IMR-90 (cell line): ENCODE measurements around the gene AQP5. TPM values are rescaled to one million over a fixed set of nuclear protein-coding genes. Genes with fewer than 3 reads are reported as not detected.

Source experiments
- ATAC-seq: fragments of 200-7000 bp; cut with Tn5 transposase; 2 replicates; pipeline ENCODE4 v1.9.1; 2020; ENCODE audit warnings: low read depth, mild to moderate bottlenecking, moderate library complexity
- BruUV-seq: library from RNA; stranded (reverse); fragments of 400-500 nt; replicated peaks from 2 replicates; lab custom pipeline; 2021; lab: Mats Ljungman, UMichigan
- CTCF ChIA-PET: fragments of 300-600 bp; formaldehyde crosslinking; extraction: SDS; loops from one replicate; lab custom pipeline; 2021; ENCODE audit warnings: antibody characterized with exemption; lab: Yijun Ruan, JAX
- POLR2A ChIA-PET: fragments of 300-600 bp; sonication (Branson Sonifier 250); formaldehyde crosslinking; loops from one replicate; lab custom pipeline; 2022; ENCODE audit warnings: antibody characterized with exemption; ENCODE audit not compliant: unreplicated experiment; lab: Charles Lee
- DNase-seq: peaks from one replicate; pipeline ENCODE4 v3.0.0; 2013
- H2AFZ ChIP-seq: replicated peaks from 2 replicates; pipeline ENCODE3; 2013; ENCODE audit warnings: low read length, mild to moderate bottlenecking; ENCODE audit not compliant: poor library complexity
- H2AK5ac ChIP-seq: 2 replicates; pipeline ENCODE4 v1.6.1; 2013; ENCODE audit warnings: low read depth, low read length, inconsistent platforms
- H2AK9ac ChIP-seq: replicated peaks from 2 replicates; pipeline ENCODE3; 2013; ENCODE audit warnings: mild to moderate bottlenecking, low read depth, low read length, moderate library complexity; ENCODE audit not compliant: poor library complexity
- H2BK120ac ChIP-seq: 2 replicates; pipeline ENCODE4 v1.6.1; 2013; ENCODE audit warnings: low read depth, low read length, inconsistent platforms
- H2BK15ac ChIP-seq: 3 replicates; pipeline ENCODE4 v1.6.1; 2013; ENCODE audit warnings: low read depth, low read length, inconsistent platforms
- H2BK20ac ChIP-seq: 2 replicates; pipeline ENCODE4 v1.6.1; 2013; ENCODE audit warnings: low read depth, mild to moderate bottlenecking, inconsistent platforms, low read length, moderate library complexity
- H2BK5ac ChIP-seq: 2 replicates; pipeline ENCODE4 v1.6.1; 2013; ENCODE audit warnings: mild to moderate bottlenecking, low read depth, low read length, inconsistent platforms; ENCODE audit not compliant: poor library complexity, severe bottlenecking
- H3K14ac ChIP-seq: replicated peaks from 2 replicates; pipeline ENCODE4 v1.6.1; 2013; ENCODE audit warnings: low read depth, low read length, inconsistent platforms
- H3K18ac ChIP-seq: 2 replicates; pipeline ENCODE4 v1.6.1; 2013; ENCODE audit warnings: low read depth, low read length, control low read depth
- H3K23ac ChIP-seq: 2 replicates; pipeline ENCODE4 v1.6.1; 2013; ENCODE audit warnings: low read depth, low read length, inconsistent platforms
- H3K27ac ChIP-seq: 2 replicates; pipeline ENCODE4 v1.5.1; 2013; ENCODE audit warnings: mild to moderate bottlenecking, control low read depth, low read length; ENCODE audit not compliant: insufficient read depth
- H3K27me3 ChIP-seq: 2 replicates; pipeline ENCODE4 v1.6.1; 2013; ENCODE audit warnings: low read length; ENCODE audit not compliant: control insufficient read depth, insufficient read depth
- H3K36me3 ChIP-seq: 2 replicates; pipeline ENCODE4 v1.6.1; 2013; ENCODE audit warnings: low read length, mixed read lengths; ENCODE audit not compliant: control insufficient read depth, insufficient read depth
- H3K4ac ChIP-seq: 2 replicates; pipeline ENCODE4 v1.6.1; 2013; ENCODE audit warnings: low read depth, low read length, inconsistent platforms
- H3K4me1 ChIP-seq: 2 replicates; pipeline ENCODE4 v1.6.1; 2013; ENCODE audit warnings: low read length, mixed read lengths; ENCODE audit not compliant: control insufficient read depth, insufficient read depth
- H3K4me2 ChIP-seq: 2 replicates; pipeline ENCODE4 v1.6.1; 2013; ENCODE audit warnings: low read depth, mild to moderate bottlenecking, control low read depth, low read length, moderate library complexity
- H3K4me3 ChIP-seq: 2 replicates; pipeline ENCODE4 v1.5.1; 2013; ENCODE audit warnings: low read depth, mild to moderate bottlenecking, control low read depth, low read length, moderate library complexity; ENCODE audit not compliant: insufficient read depth
- H3K56ac ChIP-seq: 2 replicates; pipeline ENCODE4 v1.6.1; 2013; ENCODE audit warnings: low read length, inconsistent platforms; ENCODE audit not compliant: insufficient read depth; ENCODE audit errors: extremely low read depth
- H3K79me1 ChIP-seq, 2 experiments: 2 replicates each; pipeline ENCODE4 v1.6.1; 2013; ENCODE audit warnings: low read length in 2 of 2, inconsistent platforms in 1 of 2, low read depth in 1 of 2
- H3K9ac ChIP-seq: 2 replicates; pipeline ENCODE4 v1.6.1; 2013; ENCODE audit warnings: low read depth, low read length, control low read depth
- H3K9me1 ChIP-seq: 2 replicates; pipeline ENCODE4 v1.6.1; 2013; ENCODE audit warnings: low read length, inconsistent platforms; ENCODE audit not compliant: insufficient read depth
- H3K9me3 ChIP-seq: 2 replicates; pipeline ENCODE4 v1.6.1; 2013; ENCODE audit warnings: low read length; ENCODE audit not compliant: control insufficient read depth, insufficient read depth
- H4K20me1 ChIP-seq: 2 replicates; pipeline ENCODE4 v1.6.1; 2013; ENCODE audit warnings: low read length, inconsistent platforms; ENCODE audit not compliant: insufficient read depth
- H4K5ac ChIP-seq: 2 replicates; pipeline ENCODE4 v1.6.1; 2013; ENCODE audit warnings: mild to moderate bottlenecking, low read depth, low read length, control low read depth
- H4K8ac ChIP-seq, 2 experiments: 2 replicates each; pipeline ENCODE4 v1.6.1; 2013; ENCODE audit warnings: low read depth in 2 of 2, low read length in 2 of 2, control low read depth in 1 of 2, inconsistent platforms in 1 of 2
- H4K91ac ChIP-seq: 2 replicates; pipeline ENCODE4 v1.6.1; 2013; ENCODE audit warnings: low read depth, low read length, inconsistent platforms; ENCODE audit not compliant: insufficient read depth
- BHLHE40 ChIP-seq: fragments of 150-350 bp; IDR thresholded peaks from 2 replicates; pipeline ENCODE4 v1.6.1; 2016; ENCODE audit warnings: mild to moderate bottlenecking, low read depth, low read length
- CEBPB ChIP-seq: IDR thresholded peaks from 2 replicates; pipeline ENCODE4 v1.6.1; 2012; ENCODE audit warnings: low read depth, low read length, improper control_type of control experiment
- FOS ChIP-seq: fragments of 150-350 bp; IDR thresholded peaks from 2 replicates; pipeline ENCODE4 v1.6.1; 2016; ENCODE audit warnings: low read depth, low read length
- MAZ ChIP-seq: IDR thresholded peaks from 2 replicates; pipeline ENCODE4 v1.6.1; 2012; ENCODE audit warnings: low read depth, mild to moderate bottlenecking, low read length, improper control_type of control experiment, moderate library complexity, borderline replicate concordance
- POLR2A ChIP-seq: IDR thresholded peaks from 2 replicates; pipeline ENCODE4 v1.6.1; 2012; ENCODE audit warnings: mild to moderate bottlenecking, low read depth, low read length
- RAD21 ChIP-seq: IDR thresholded peaks from 2 replicates; pipeline ENCODE4 v1.6.1; 2012; ENCODE audit warnings: low read length, improper control_type of control experiment
- RFX5 ChIP-seq: IDR thresholded peaks from 2 replicates; pipeline ENCODE4 v1.8.0; 2012; ENCODE audit warnings: low read depth, mild to moderate bottlenecking, low read length, moderate library complexity
- WGBS, 2 experiments: methylation state at CpG; one replicate each; pipeline versions ENCODE4 v1.1.5 to v1.1.7; 2013; ENCODE audit warnings: missing lambda C conversion rate in 2 of 2; ENCODE audit not compliant: insufficient read length in 1 of 2; ENCODE audit errors: extremely low coverage in 2 of 2; 5-methylcytosine and 5-hydroxymethylcytosine counted together
- dilution Hi-C: fragments of 300-500 bp; cut with HindIII; formaldehyde crosslinking; loops from one replicate; pipeline ENCODE4 v1.14.3; 2018; ENCODE audit warnings: low sequenced_read_pairs; ENCODE audit not compliant: unreplicated experiment
- in situ Hi-C: fragments of 300-500 bp; cut with MboI; formaldehyde crosslinking; loops from 3 replicates; pipeline ENCODE4 v1.14.3; 2019; ENCODE audit warnings: low sequenced_read_pairs, inconsistent platforms, mixed read lengths
- intact Hi-C: fragments of 100-400 bp; cut with micrococcal nuclease; formaldehyde crosslinking; loops from 2 replicates; pipeline ENCODE4 v1.10.0; 2022
- polyA plus RNA-seq, 3 experiments: library from polyadenylated mRNA; depleted of rRNA; stranded (reverse); fragments of >200 nt; gene quantifications; 2 replicates each; pipeline ENCODE4 v1.2.3, GENCODE V29; 2012; ENCODE audit warnings: low replicate concordance in 1 of 3
- total RNA-seq: library from RNA; depleted of rRNA; stranded (reverse); fragments of >200 nt; gene quantifications from 2 replicates; pipeline ENCODE4 v1.2.3, GENCODE V29; 2012
- TF ChIP-seq, protein P1 (sequence below): fragments of 150-350 bp; IDR thresholded peaks from 2 replicates; pipeline ENCODE4 v1.6.1; 2016; ENCODE audit warnings: low read depth, mild to moderate bottlenecking, low read length, moderate library complexity, borderline replicate concordance
- TF ChIP-seq, protein P2 (sequence below): conservative IDR thresholded peaks from 2 replicates; pipeline ENCODE4 v1.5.1; 2012; ENCODE audit warnings: mild to moderate bottlenecking, low read depth, low read length, improper control_type of control experiment

The AQP5 gene
- total and polyA plus RNA-seq, 2 of the 4 experiments (the other 2 are of a cell fraction) = not detected

DNA sequence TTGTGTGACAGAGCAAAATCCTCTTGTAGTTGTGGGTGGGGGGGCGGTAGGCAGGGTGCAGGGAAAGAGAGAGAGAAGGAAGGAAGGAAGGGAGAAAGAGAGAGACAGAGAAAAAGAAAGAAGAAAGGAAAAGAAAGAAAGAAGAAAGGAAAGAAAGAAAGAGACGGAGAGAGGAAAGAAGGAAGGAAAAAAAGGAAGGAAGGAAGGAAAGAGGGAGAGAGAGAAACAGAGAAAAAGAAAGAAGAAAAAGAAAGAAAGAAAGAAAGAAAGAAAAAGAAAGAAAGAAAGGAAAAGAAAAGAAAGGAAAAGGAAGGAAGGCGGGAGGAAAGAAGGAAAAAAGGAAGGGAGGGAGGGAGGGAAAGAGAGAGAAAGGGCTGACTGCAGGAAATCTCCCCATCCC is 40.4 kb upstream of the AQP5 start:
- Histone ChIP-seq H3K4me3 (no peak overlapping the region), H3K27me3 (peaks cover 7% of the 10 kb centered on the region), H3K4me1 (no peaks in the 10 kb centered on the region), H2BK15ac (no peak overlapping the region), H3K4me2 (no peak overlapping the region), H2AK9ac (no peak overlapping the region), H3K23ac (no peak overlapping the region), H4K20me1 (no peaks in the 10 kb centered on the region), H3K4ac (no peak overlapping the region), H2AFZ (no peak overlapping the region), H3K14ac (no peak overlapping the region), H4K8ac (no peak overlapping the region), H3K79me1 (no peaks in the 10 kb centered on the region; a peak in 1 of 4 replicates), H3K18ac (no peak overlapping the region), H3K27ac (no peak overlapping the region), H3K36me3 (no peaks in the 10 kb centered on the region), H2BK5ac (no peak overlapping the region), H3K9me3 (no peaks in the 10 kb centered on the region), H2BK120ac (no peak overlapping the region), H3K9me1 (peaks cover 9% of the 10 kb centered on the region; the same call in 1 of the 2 replicates), H4K5ac (no peak overlapping the region), H2BK20ac (no peak overlapping the region), H3K56ac (no peak overlapping the region), H4K91ac (no peak overlapping the region), H3K9ac (no peak overlapping the region), H2AK5ac (no peak overlapping the region)
- dilution Hi-C loops = no loop called here
- TF ChIP-seq BHLHE40 (no peak), FOS (no peak), POLR2A (no peak), RAD21 (no peak), RFX5 (no peak), MAZ (no peak), CEBPB (no peak)
- TF ChIP-seq, protein P1, sequence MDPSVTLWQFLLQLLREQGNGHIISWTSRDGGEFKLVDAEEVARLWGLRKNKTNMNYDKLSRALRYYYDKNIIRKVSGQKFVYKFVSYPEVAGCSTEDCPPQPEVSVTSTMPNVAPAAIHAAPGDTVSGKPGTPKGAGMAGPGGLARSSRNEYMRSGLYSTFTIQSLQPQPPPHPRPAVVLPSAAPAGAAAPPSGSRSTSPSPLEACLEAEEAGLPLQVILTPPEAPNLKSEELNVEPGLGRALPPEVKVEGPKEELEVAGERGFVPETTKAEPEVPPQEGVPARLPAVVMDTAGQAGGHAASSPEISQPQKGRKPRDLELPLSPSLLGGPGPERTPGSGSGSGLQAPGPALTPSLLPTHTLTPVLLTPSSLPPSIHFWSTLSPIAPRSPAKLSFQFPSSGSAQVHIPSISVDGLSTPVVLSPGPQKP = no peak
- TF ChIP-seq, protein P2, sequence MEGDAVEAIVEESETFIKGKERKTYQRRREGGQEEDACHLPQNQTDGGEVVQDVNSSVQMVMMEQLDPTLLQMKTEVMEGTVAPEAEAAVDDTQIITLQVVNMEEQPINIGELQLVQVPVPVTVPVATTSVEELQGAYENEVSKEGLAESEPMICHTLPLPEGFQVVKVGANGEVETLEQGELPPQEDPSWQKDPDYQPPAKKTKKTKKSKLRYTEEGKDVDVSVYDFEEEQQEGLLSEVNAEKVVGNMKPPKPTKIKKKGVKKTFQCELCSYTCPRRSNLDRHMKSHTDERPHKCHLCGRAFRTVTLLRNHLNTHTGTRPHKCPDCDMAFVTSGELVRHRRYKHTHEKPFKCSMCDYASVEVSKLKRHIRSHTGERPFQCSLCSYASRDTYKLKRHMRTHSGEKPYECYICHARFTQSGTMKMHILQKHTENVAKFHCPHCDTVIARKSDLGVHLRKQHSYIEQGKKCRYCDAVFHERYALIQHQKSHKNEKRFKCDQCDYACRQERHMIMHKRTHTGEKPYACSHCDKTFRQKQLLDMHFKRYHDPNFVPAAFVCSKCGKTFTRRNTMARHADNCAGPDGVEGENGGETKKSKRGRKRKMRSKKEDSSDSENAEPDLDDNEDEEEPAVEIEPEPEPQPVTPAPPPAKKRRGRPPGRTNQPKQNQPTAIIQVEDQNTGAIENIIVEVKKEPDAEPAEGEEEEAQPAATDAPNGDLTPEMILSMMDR = no peak
- intact Hi-C loops = no loop called here
- CTCF ChIA-PET = no interaction called here
- no peak for ATAC-seq
- no TSS peak for BruUV-seq
- DNase-seq = no peak
- WGBS, 2 experiments = 86% methylated on average over 1 of the region's 3 CpGs; no CpG with 5 or more reads in 1 of the 2 experiments
- POLR2A ChIA-PET = no interaction called here
- in situ Hi-C loops = no loop called here
